H1 (cell line): ENCODE measurements around the gene SMARCD2. TPM values are rescaled to one million over a fixed set of nuclear protein-coding genes. Genes with fewer than 3 reads are reported as not detected.

Experiments used
- CTCF ChIA-PET: fragments of 300-600 bp; sonication (Branson Sonifier 250); formaldehyde crosslinking; loops from one replicate; lab custom pipeline; 2021; ENCODE audit not compliant: partially characterized antibody; lab: Charles Lee
- POLR2A ChIA-PET: fragments of 300-600 bp; sonication (Branson Sonifier 250); formaldehyde crosslinking; loops from one replicate; lab custom pipeline; 2021; ENCODE audit warnings: inconsistent platforms; ENCODE audit not compliant: partially characterized antibody; lab: Charles Lee
- DNase-seq, 2 experiments: peaks; one replicate each; pipeline versions ENCODE4 v3.0.0 to v3.0.0-alpha.2; 2010 to 2022; ENCODE audit warnings: low spot score in 2 of 2, low read depth in 1 of 2, mixed read lengths in 1 of 2
- FAIRE-seq: peaks from 2 replicates; lab custom pipeline; 2011; peaks lifted over from hg19 to GRCh38; lab: Jason Lieb, UNC
- H2AFZ ChIP-seq: 2 replicates; pipeline ENCODE4 v1.8.1; 2012; ENCODE audit warnings: low read length, inconsistent platforms
- H2AK5ac ChIP-seq: 2 replicates; pipeline ENCODE4 v1.6.1; 2013; ENCODE audit warnings: low read depth, low read length
- H2BK120ac ChIP-seq: replicated peaks from 2 replicates; pipeline ENCODE3; 2013; ENCODE audit warnings: low read depth, low read length, inconsistent platforms
- H2BK12ac ChIP-seq: 2 replicates; pipeline ENCODE4 v1.6.1; 2013; ENCODE audit warnings: low read depth, low read length
- H2BK15ac ChIP-seq: 2 replicates; pipeline ENCODE4 v1.6.1; 2013; ENCODE audit warnings: low read length
- H2BK20ac ChIP-seq: 2 replicates; pipeline ENCODE4 v1.6.1; 2013; ENCODE audit warnings: low read length
- H2BK5ac ChIP-seq: 2 replicates; pipeline ENCODE4 v1.6.1; 2013; ENCODE audit warnings: low read depth, low read length
- H3K14ac ChIP-seq: 2 replicates; pipeline ENCODE4 v1.6.1; 2013; ENCODE audit warnings: inconsistent platforms; ENCODE audit not compliant: insufficient read length
- H3K18ac ChIP-seq: 2 replicates; pipeline ENCODE4 v1.6.1; 2013; ENCODE audit warnings: low read length; ENCODE audit errors: extremely low read depth
- H3K23ac ChIP-seq: 2 replicates; pipeline ENCODE4 v1.6.1; 2013; ENCODE audit warnings: inconsistent platforms; ENCODE audit not compliant: insufficient read length
- H3K23me2 ChIP-seq: 2 replicates; pipeline ENCODE4 v1.6.1; 2013; ENCODE audit warnings: low read depth, low read length
- H3K27ac ChIP-seq: 2 replicates; pipeline ENCODE4 v1.6.1; 2011; ENCODE audit warnings: low read depth, low read length, inconsistent platforms
- H3K27me3 ChIP-seq, 4 experiments: replicated peaks in 1 of 4; 1 replicate in 1 of 4; 2 replicates in 3 of 4; pipeline versions ENCODE4 v1.6.1 to v1.8.1; 2011 to 2013; ENCODE audit warnings: low read length in 3 of 4, mild to moderate bottlenecking in 3 of 4, inconsistent platforms in 2 of 4, mixed read lengths in 2 of 4, moderate library complexity in 1 of 4; ENCODE audit not compliant: control insufficient read depth in 3 of 4, insufficient read depth in 3 of 4; ENCODE audit errors: extremely low read depth in 1 of 4
- H3K36me3 ChIP-seq, 4 experiments: 2 replicates each; pipeline versions ENCODE4 v1.6.1 to v1.8.1; 2011 to 2013; ENCODE audit warnings: mild to moderate bottlenecking in 4 of 4, low read length in 3 of 4, moderate library complexity in 2 of 4, control low read depth in 1 of 4, inconsistent platforms in 1 of 4; ENCODE audit not compliant: insufficient read depth in 4 of 4, control insufficient read depth in 2 of 4
- H3K4ac ChIP-seq: replicated peaks from 2 replicates; pipeline ENCODE3; 2013; ENCODE audit warnings: low read length, low read depth, mixed read lengths, inconsistent platforms; ENCODE audit not compliant: insufficient read length
- H3K4me1 ChIP-seq, 4 experiments: replicated peaks in 1 of 4; 1 replicate in 1 of 4; 2 replicates in 3 of 4; pipeline versions ENCODE4 v1.6.1 to v1.8.1; 2011 to 2013; ENCODE audit warnings: low read length in 3 of 4, inconsistent platforms in 2 of 4, mixed read lengths in 1 of 4; ENCODE audit not compliant: insufficient read depth in 4 of 4, control insufficient read depth in 3 of 4
- H3K4me2 ChIP-seq, 2 experiments: 2 replicates each; pipeline versions ENCODE4 v1.6.1 to v1.8.1; 2011 to 2013; ENCODE audit warnings: low read depth in 2 of 2, low read length in 2 of 2, control low read depth in 1 of 2, inconsistent platforms in 1 of 2, mild to moderate bottlenecking in 1 of 2; ENCODE audit not compliant: insufficient read depth in 1 of 2
- H3K4me3 ChIP-seq, 4 experiments: fragments of 200-600, 300-600 bp in 1 of 4; sonication (generic), shearing (Covaris generic), sonication (Bioruptor Twin) in 1 of 4; 2 replicates each; pipeline versions ENCODE4 v1.5.1 to v1.8.1; 2011 to 2016; ENCODE audit warnings: low read length in 4 of 4, low read depth in 3 of 4, control low read depth in 2 of 4, inconsistent platforms in 2 of 4, mild to moderate bottlenecking in 2 of 4, mixed read lengths in 1 of 4, moderate library complexity in 1 of 4; ENCODE audit not compliant: insufficient read depth in 2 of 4; ENCODE audit errors: extremely low read depth in 1 of 4
- H3K56ac ChIP-seq: replicated peaks from 2 replicates; pipeline ENCODE3; 2013; ENCODE audit warnings: low read depth, mild to moderate bottlenecking, mixed read lengths, low read length, inconsistent platforms; ENCODE audit not compliant: insufficient read length
- H3K79me1 ChIP-seq: 2 replicates; pipeline ENCODE4 v1.6.1; 2013; ENCODE audit warnings: low read depth, low read length, control low read depth
- H3K79me2 ChIP-seq, 2 experiments: 2 replicates each; pipeline versions ENCODE4 v1.6.1 to v1.8.1; 2012 to 2013; ENCODE audit warnings: low read length in 2 of 2, mild to moderate bottlenecking in 2 of 2, inconsistent platforms in 1 of 2; ENCODE audit not compliant: insufficient read depth in 2 of 2, control insufficient read depth in 1 of 2
- H3K9ac ChIP-seq, 4 experiments: replicated peaks in 1 of 4; 1 replicate in 1 of 4; 2 replicates in 3 of 4; pipeline versions ENCODE4 v1.6.1 to v1.8.1; 2011 to 2013; ENCODE audit warnings: low read depth in 3 of 4, low read length in 3 of 4, control low read depth in 2 of 4, mild to moderate bottlenecking in 2 of 4, moderate library complexity in 2 of 4, inconsistent platforms in 1 of 4; ENCODE audit errors: extremely low read depth in 1 of 4
- H3K9me3 ChIP-seq, 2 experiments: 2 replicates each; pipeline versions ENCODE4 v1.6.1 to v1.8.1; 2012 to 2013; ENCODE audit warnings: mild to moderate bottlenecking in 2 of 2, moderate library complexity in 2 of 2, control low read depth in 1 of 2, inconsistent platforms in 1 of 2, low read depth in 1 of 2, low read length in 1 of 2, mixed read lengths in 1 of 2; ENCODE audit not compliant: insufficient read depth in 2 of 2
- H4K20me1 ChIP-seq, 2 experiments: replicated peaks in 1 of 2; 2 replicates each; pipeline versions ENCODE3 to v1.8.1; 2011 to 2013; ENCODE audit warnings: inconsistent platforms in 2 of 2, low read length in 2 of 2, mild to moderate bottlenecking in 1 of 2; ENCODE audit not compliant: insufficient read depth in 2 of 2, control insufficient read depth in 1 of 2
- H4K5ac ChIP-seq: 2 replicates; pipeline ENCODE4 v1.6.1; 2013; ENCODE audit warnings: low read length, low read depth, mixed read lengths, inconsistent platforms; ENCODE audit not compliant: insufficient read length
- H4K8ac ChIP-seq: 2 replicates; pipeline ENCODE4 v1.8.0; 2013; ENCODE audit warnings: mild to moderate bottlenecking, moderate library complexity, low read length, inconsistent platforms; ENCODE audit not compliant: insufficient read depth; ENCODE audit errors: extremely low read depth
- H4K91ac ChIP-seq: replicated peaks from 2 replicates; pipeline ENCODE3; 2013; ENCODE audit warnings: low read length, mixed read lengths, inconsistent platforms; ENCODE audit not compliant: insufficient read length
- CREB1 ChIP-seq: IDR thresholded peaks from 2 replicates; pipeline ENCODE4 v1.6.1; 2012; ENCODE audit warnings: inconsistent platforms
- FOSL1 ChIP-seq: IDR thresholded peaks from 2 replicates; pipeline ENCODE4 v1.6.1; 2011; ENCODE audit warnings: mild to moderate bottlenecking, low read depth, low read length, moderate library complexity; ENCODE audit not compliant: insufficient read depth
- POLR2A ChIP-seq, 2 experiments: IDR thresholded peaks; 1 replicate in 1 of 2; 2 replicates in 1 of 2; pipeline ENCODE4 v1.6.1; 2011; ENCODE audit warnings: low read depth in 2 of 2, low read length in 2 of 2, mild to moderate bottlenecking in 2 of 2; ENCODE audit errors: control extremely low read depth in 1 of 2
- RXRA ChIP-seq: IDR thresholded peaks from 2 replicates; pipeline ENCODE4 v1.6.1; 2011; ENCODE audit warnings: low read depth, mild to moderate bottlenecking, low read length, moderate library complexity; ENCODE audit not compliant: insufficient read depth
- WGBS, 2 experiments: shearing (Covaris generic) in 1 of 2; methylation state at CpG; one replicate each; pipeline versions ENCODE4 v1.1.6 to v1.1.7; 2013 to 2015; ENCODE audit warnings: low lambda C conversion rate in 2 of 2, mixed read lengths in 2 of 2, inconsistent platforms in 1 of 2, low coverage in 1 of 2, missing lambda C conversion rate in 1 of 2; ENCODE audit not compliant: insufficient replicate concordance in 2 of 2, insufficient coverage in 1 of 2, insufficient read length in 1 of 2; ENCODE audit errors: extremely low coverage in 1 of 2, missing lambda C conversion rate in 1 of 2; 5-methylcytosine and 5-hydroxymethylcytosine counted together
- polyA plus RNA-seq, 7 experiments: library from polyadenylated mRNA; depleted of rRNA in 3 of 7; stranded (reverse) in 5 of 7; unstranded in 2 of 7; fragments of >200 nt in 5 of 7; fragments of 200-250 nt in 2 of 7; gene quantifications; 1 replicate in 5 of 7; 2 replicates in 1 of 7; 4 replicates in 1 of 7; pipeline versions ENCODE4 v1.2.1 to v1.2.3, GENCODE V29; 2011 to 2013; ENCODE audit warnings: missing spikeins in 2 of 7, mixed read lengths in 2 of 7
- total RNA-seq: library from RNA; stranded (reverse); fragmentation: NEBNext Ultra II Directional; extraction: Animal tissue kit (Norgen Biotek cat#: 25700); gene quantifications from 2 replicates; pipeline ENCODE4 v1.2.1, GENCODE V29; 2021

Gene SMARCD2
- total and polyA plus RNA-seq, 2 of the 8 experiments (the other 6 are each of a cell fraction or from before 2014, with no cell fraction given) = 90.0 to 92.2 TPM

GRCh38 chr17:63819131-63819530 is 23.4 kb downstream of the SMARCD2 start:
- H3K9me3 ChIP-seq = no peaks in the 10 kb centered on the region

More at GRCh38 chr17:63819131-63819530, 23.4 kb downstream of the SMARCD2 start:
- Histone ChIP-seq H3K79me2 (no peaks in the 10 kb centered on the region), H2AFZ (no peak overlapping the region), H3K18ac (no peak overlapping the region), H4K8ac (no peak overlapping the region), H3K14ac (no peak overlapping the region), H3K27ac (no peak overlapping the region), H4K5ac (no peak overlapping the region), H2BK120ac (no peak overlapping the region), H2BK20ac (no peak overlapping the region), H3K36me3 (peaks cover 63 to 99% (median 93%) of the 10 kb centered on the region in 4 experiments), H2BK12ac (no peak overlapping the region), H3K23ac (no peak overlapping the region), H3K4me3 (no peak overlapping the region), H3K4me2 (no peak overlapping the region), H2AK5ac (no peak overlapping the region), H3K4me1 (no peaks in the 10 kb centered on the region)
- ChIA-PET POLR2A (interaction anchor here (0.9 to 32.3 kb wide), 8 partner anchors 1 to 241 kb away, joined by 3 to 593 read pairs (median 6); partner anchors contain the start of genes CCDC47, DDX42, FTSJ3 and PSMC5), CTCF (interaction anchor here (0.6 to 2.5 kb wide), 6 partner anchors 9 to 34 kb away, joined by 3 to 10 read pairs (median 4); no protein-coding TSS in a partner anchor)
- DNase-seq (no peak), FAIRE-seq (no peak)
- WGBS, 2 experiments = 92 to 100% methylated on average over 1 to 6 of the region's 6 CpGs
- TF ChIP-seq POLR2A (IDR thresholded peaks at IDR 0.05; ENCODE audit: control extremely low read depth in 1 of 2, low read depth in 2 of 2, low read length in 2 of 2) (peak in 1 of 2 experiments; percentile 38; a peak in 1 of 3 replicates), CREB1 (no peak), RXRA (no peak), FOSL1 (no peak)
- TF ChIP-seq, all 59 proteins: peak for 1
- H3K4ac ChIP-seq = no peak overlapping the region
- no peaks in the 10 kb centered on the region for H3K23me2 ChIP-seq
- H3K56ac ChIP-seq = no peak overlapping the region
- H4K91ac ChIP-seq = no peak overlapping the region
- H3K27me3 ChIP-seq = no peaks in the 10 kb centered on the region
- no peak overlapping the region; a peak in 1 of 7 replicates for H3K9ac ChIP-seq
- no peaks in the 10 kb centered on the region; the same call in none of the 2 replicates for H3K79me1 ChIP-seq
- no peak overlapping the region for H2BK15ac ChIP-seq
- no peak overlapping the region for H2BK5ac ChIP-seq
- peaks cover 9 to 31% of the 10 kb centered on the region in 2 experiments for H4K20me1 ChIP-seq
